HL-60 (cell line): ENCODE data around the gene USP31.

ENCODE experiments used
- GABPA ChIP-seq: IDR thresholded peaks from 2 replicates; pipeline ENCODE4 v1.6.1; 2012; ENCODE audit warnings: low read depth
- POLR2AphosphoS5 ChIP-seq: IDR thresholded peaks from 2 replicates; pipeline ENCODE4 v1.6.1; 2012; ENCODE audit warnings: low read depth
- REST ChIP-seq: IDR thresholded peaks from 2 replicates; pipeline ENCODE4 v1.6.1; 2012; ENCODE audit warnings: low read depth; ENCODE audit not compliant: insufficient replicate concordance
- SPI1 ChIP-seq: IDR thresholded peaks from 2 replicates; pipeline ENCODE4 v1.6.1; 2012; ENCODE audit warnings: low read depth, mild to moderate bottlenecking, borderline replicate concordance
- TF ChIP-seq, protein P1 (sequence below): IDR thresholded peaks from one replicate; pipeline ENCODE4 v1.5.1; 2011; ENCODE audit warnings: low read length, control low read depth, inconsistent platforms; ENCODE audit not compliant: insufficient read depth

DNA sequence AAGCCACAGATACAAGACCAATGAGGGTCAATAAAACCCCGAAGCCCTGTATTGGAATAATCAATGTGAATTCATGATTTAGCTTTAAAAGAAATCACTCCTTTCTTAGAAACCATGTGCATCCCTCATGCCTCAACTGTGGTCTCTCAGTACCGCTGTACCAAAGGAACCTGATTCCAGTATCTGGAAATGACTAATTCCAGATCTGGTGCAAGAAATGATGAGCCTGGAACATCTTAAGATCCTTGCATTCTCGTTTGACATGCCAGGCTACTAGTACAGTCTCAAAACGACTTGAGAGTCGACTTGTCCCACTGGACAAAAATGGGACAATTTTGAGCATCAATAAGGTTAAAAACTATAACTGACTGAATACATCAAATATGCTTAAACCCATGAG, 21.2 kb downstream of the USP31 start:
- TF ChIP-seq, protein P1, sequence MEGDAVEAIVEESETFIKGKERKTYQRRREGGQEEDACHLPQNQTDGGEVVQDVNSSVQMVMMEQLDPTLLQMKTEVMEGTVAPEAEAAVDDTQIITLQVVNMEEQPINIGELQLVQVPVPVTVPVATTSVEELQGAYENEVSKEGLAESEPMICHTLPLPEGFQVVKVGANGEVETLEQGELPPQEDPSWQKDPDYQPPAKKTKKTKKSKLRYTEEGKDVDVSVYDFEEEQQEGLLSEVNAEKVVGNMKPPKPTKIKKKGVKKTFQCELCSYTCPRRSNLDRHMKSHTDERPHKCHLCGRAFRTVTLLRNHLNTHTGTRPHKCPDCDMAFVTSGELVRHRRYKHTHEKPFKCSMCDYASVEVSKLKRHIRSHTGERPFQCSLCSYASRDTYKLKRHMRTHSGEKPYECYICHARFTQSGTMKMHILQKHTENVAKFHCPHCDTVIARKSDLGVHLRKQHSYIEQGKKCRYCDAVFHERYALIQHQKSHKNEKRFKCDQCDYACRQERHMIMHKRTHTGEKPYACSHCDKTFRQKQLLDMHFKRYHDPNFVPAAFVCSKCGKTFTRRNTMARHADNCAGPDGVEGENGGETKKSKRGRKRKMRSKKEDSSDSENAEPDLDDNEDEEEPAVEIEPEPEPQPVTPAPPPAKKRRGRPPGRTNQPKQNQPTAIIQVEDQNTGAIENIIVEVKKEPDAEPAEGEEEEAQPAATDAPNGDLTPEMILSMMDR, result no peak
- no peak for TF ChIP-seq POLR2AphosphoS5
- no peak for TF ChIP-seq REST
- no peak for TF ChIP-seq GABPA
- no peak for TF ChIP-seq SPI1
